OCI-LY7 (cell line): ENCODE data around the gene SYS1. TPM values are rescaled to one million over a fixed set of nuclear protein-coding genes. Genes with fewer than 3 reads are reported as not detected.

Source experiments
- BruUV-seq: library from RNA; stranded (reverse); fragments of 400-500 nt; replicated peaks from 2 replicates; lab custom pipeline; 2021; lab: Mats Ljungman, UMichigan
- CTCF ChIA-PET: fragments of 300-600 bp; sonication (Branson Sonifier 250); formaldehyde crosslinking; loops from one replicate; lab custom pipeline; 2022; ENCODE audit warnings: antibody characterized with exemption; ENCODE audit not compliant: unreplicated experiment; lab: Charles Lee
- POLR2A ChIA-PET: fragments of 300-600 bp; sonication (Branson Sonifier 250); formaldehyde crosslinking; loops from one replicate; lab custom pipeline; 2022; ENCODE audit warnings: antibody characterized with exemption; lab: Charles Lee
- DNase-seq: peaks from one replicate; pipeline ENCODE4 v3.0.0-alpha.2; 2015; ENCODE audit warnings: low spot score
- H2AFZ ChIP-seq: fragments of 200-600 bp; sonication (generic), shearing (Covaris generic); 2 replicates; pipeline ENCODE4 v1.6.1; 2014; ENCODE audit warnings: mild to moderate bottlenecking, antibody characterized with exemption, low read length, moderate library complexity
- H3K27ac ChIP-seq: fragments of 200-600 bp; sonication (generic); 2 replicates; pipeline ENCODE4 v1.5.1; 2014; ENCODE audit warnings: mixed run types, low read depth, mild to moderate bottlenecking, moderate library complexity, low read length, inconsistent platforms; ENCODE audit not compliant: poor library complexity, severe bottlenecking
- H3K36me3 ChIP-seq: fragments of 200-600 bp; sonication (generic); 2 replicates; pipeline ENCODE4 v1.6.1; 2014; ENCODE audit warnings: mild to moderate bottlenecking, antibody characterized with exemption, low read length, moderate library complexity, mixed read lengths; ENCODE audit not compliant: insufficient read depth
- H3K4me1 ChIP-seq: fragments of 200-600 bp; sonication (generic); 2 replicates; pipeline ENCODE4 v1.5.1; 2014; ENCODE audit warnings: mild to moderate bottlenecking, low read length; ENCODE audit not compliant: insufficient read depth, poor library complexity, severe bottlenecking
- H3K4me2 ChIP-seq: fragments of 200-600 bp; sonication (generic); 2 replicates; pipeline ENCODE4 v1.6.1; 2014; ENCODE audit warnings: mild to moderate bottlenecking, low read length
- H3K4me3 ChIP-seq: fragments of 200-600 bp; sonication (generic); 2 replicates; pipeline ENCODE4 v1.5.1; 2014; ENCODE audit warnings: mild to moderate bottlenecking, low read depth, low read length; ENCODE audit not compliant: poor library complexity, severe bottlenecking
- H3K79me2 ChIP-seq: fragments of 200-600 bp; sonication (generic); 2 replicates; pipeline ENCODE4 v1.6.1; 2016; ENCODE audit warnings: low read depth, mild to moderate bottlenecking, low read length, moderate library complexity, mixed read lengths; ENCODE audit not compliant: insufficient read depth
- H3K9me2 ChIP-seq: fragments of 200-600 bp; sonication (generic); 2 replicates; pipeline ENCODE4 v1.6.1; 2016; ENCODE audit warnings: mild to moderate bottlenecking, low read length, mixed read lengths; ENCODE audit not compliant: insufficient read depth
- H3K9me3 ChIP-seq: fragments of 200-600 bp; sonication (generic); 2 replicates; pipeline ENCODE4 v1.6.1; 2014; ENCODE audit warnings: mild to moderate bottlenecking, mixed run types, low read length, mixed read lengths
- H4K20me1 ChIP-seq: fragments of 200-600 bp; sonication (generic); 2 replicates; pipeline ENCODE4 v1.6.1; 2014; ENCODE audit warnings: mild to moderate bottlenecking, antibody characterized with exemption, low read length, moderate library complexity, mixed read lengths; ENCODE audit not compliant: insufficient read depth
- EZH2phosphoT487 ChIP-seq: fragments of 200-600 bp; sonication (generic); IDR thresholded peaks from 2 replicates; pipeline ENCODE4 v1.6.1; 2018; ENCODE audit warnings: low read depth, borderline replicate concordance, mild to moderate bottlenecking, mixed run types, antibody characterized with exemption, low read length, moderate library complexity, mixed read lengths
- intact Hi-C: fragments of 100-400 bp; cut with micrococcal nuclease; formaldehyde crosslinking; loops from one replicate; pipeline ENCODE4 v1.10.0; 2022; ENCODE audit not compliant: unreplicated experiment
- total RNA-seq, 2 experiments: library from RNA; depleted of rRNA in 1 of 2; stranded (reverse); fragments of >200 nt in 1 of 2; shearing (Covaris generic) in 1 of 2; gene quantifications; 2 replicates each; pipeline ENCODE4 v1.2.3, GENCODE V29; 2014 to 2022
- TF ChIP-seq, protein P1 (sequence below): fragments of 200-600 bp; sonication (generic); conservative IDR thresholded peaks from 2 replicates; pipeline ENCODE4 v1.5.1; 2014; ENCODE audit warnings: mild to moderate bottlenecking, antibody characterized with exemption, low read length, moderate library complexity, mixed read lengths

SYS1 gene
- total RNA-seq, 2 experiments from 2014 or later: 9.6 to 37.6 TPM

DNA sequence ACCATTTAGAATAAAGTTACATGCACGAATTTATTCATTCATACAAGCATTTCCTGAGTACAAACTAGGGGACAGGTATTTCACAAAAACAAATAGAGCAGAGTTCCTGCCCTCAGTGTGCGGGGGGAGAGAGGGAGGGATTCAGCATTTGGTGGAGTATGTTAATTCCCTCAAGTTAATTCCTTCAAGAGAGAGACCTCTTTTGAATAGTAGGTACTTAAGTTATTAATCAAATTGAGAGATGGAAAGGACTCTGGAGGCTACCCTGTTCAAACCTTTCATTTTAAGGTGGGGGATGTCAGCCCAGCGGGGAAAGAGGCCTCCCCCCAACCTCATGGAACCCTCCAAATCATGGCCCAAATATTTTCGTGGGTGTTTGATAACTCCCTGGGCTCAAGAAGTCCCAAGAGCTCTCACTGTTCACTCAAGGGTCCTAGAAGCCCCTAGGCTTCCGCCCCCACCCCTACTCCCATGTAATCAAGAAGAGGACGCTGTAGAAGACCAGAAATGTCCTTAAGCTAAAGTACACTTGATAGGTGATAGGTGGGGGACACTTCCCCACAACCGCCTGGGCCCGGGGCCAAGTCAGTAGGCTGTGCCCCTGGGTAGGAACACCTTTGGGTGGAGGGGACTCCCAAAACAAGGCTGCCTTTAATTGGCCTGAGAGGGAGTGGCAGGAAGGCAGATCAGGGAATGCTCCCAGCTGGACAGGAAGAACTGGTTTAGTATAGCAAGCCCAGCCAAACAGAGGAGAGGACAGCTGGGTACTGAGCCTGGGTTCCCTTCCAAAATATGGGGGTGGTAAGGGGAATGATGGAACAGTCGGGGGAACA is 17.6 kb upstream of the SYS1 start:
- no peak for DNase-seq
- no peaks in the 10 kb centered on the region for H3K9me2 ChIP-seq
- no peak overlapping the region for H2AFZ ChIP-seq
- ChIA-PET CTCF (interaction anchor here (0.6 to 1.1 kb wide), 2 partner anchors 17 to 887 kb away, joined by 3 to 4 read pairs; no protein-coding TSS in a partner anchor), POLR2A (no interaction called here)
- H3K9me3 ChIP-seq: no peaks in the 10 kb centered on the region
- intact Hi-C loops: no loop called here
- H3K79me2 ChIP-seq: no peaks in the 10 kb centered on the region
- no peaks in the 10 kb centered on the region for H3K36me3 ChIP-seq
- no peak overlapping the region for H3K27ac ChIP-seq
- H4K20me1 ChIP-seq: no peaks in the 10 kb centered on the region
- TF ChIP-seq, protein P1, sequence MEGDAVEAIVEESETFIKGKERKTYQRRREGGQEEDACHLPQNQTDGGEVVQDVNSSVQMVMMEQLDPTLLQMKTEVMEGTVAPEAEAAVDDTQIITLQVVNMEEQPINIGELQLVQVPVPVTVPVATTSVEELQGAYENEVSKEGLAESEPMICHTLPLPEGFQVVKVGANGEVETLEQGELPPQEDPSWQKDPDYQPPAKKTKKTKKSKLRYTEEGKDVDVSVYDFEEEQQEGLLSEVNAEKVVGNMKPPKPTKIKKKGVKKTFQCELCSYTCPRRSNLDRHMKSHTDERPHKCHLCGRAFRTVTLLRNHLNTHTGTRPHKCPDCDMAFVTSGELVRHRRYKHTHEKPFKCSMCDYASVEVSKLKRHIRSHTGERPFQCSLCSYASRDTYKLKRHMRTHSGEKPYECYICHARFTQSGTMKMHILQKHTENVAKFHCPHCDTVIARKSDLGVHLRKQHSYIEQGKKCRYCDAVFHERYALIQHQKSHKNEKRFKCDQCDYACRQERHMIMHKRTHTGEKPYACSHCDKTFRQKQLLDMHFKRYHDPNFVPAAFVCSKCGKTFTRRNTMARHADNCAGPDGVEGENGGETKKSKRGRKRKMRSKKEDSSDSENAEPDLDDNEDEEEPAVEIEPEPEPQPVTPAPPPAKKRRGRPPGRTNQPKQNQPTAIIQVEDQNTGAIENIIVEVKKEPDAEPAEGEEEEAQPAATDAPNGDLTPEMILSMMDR: no peak
- no peak for TF ChIP-seq EZH2phosphoT487
- no peak overlapping the region for H3K4me2 ChIP-seq
- no TSS peak for BruUV-seq
- no peak overlapping the region for H3K4me3 ChIP-seq
- peaks cover 24% of the 10 kb centered on the region for H3K4me1 ChIP-seq

DNA sequence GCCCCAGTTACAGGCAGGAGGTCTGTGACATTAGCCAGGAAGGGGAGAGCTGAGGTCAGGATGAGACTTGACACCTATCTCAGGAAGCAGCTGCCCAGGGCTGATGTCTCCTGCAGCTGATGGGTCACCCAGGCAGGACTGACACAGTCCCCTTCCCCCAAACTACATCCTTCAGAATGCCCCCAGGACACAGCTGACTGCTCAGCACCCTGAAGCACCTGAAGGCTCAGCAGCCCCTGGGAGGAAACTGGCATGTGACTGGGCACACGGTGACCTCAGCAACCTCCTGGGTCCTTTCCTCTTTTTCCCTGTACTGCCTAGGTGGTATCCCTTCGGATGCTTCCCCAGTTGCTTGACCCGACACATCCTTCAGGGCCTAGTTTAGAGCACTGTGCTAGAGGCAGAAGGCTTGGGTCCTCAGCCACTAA is 16.7 kb upstream of the SYS1 start:
- no peaks in the 10 kb centered on the region for H3K36me3 ChIP-seq
- TF ChIP-seq EZH2phosphoT487: no peak
- TF ChIP-seq, protein P1: no peak
- no peak overlapping the region for H3K4me3 ChIP-seq
- H3K9me3 ChIP-seq: no peaks in the 10 kb centered on the region
- no peaks in the 10 kb centered on the region for H3K9me2 ChIP-seq
- no peak overlapping the region for H2AFZ ChIP-seq
- H3K27ac ChIP-seq: no peak overlapping the region
- no TSS peak for BruUV-seq
- no peak overlapping the region for H3K4me2 ChIP-seq
- H3K4me1 ChIP-seq: peaks cover 15% of the 10 kb centered on the region
- POLR2A ChIA-PET: no interaction called here
- CTCF ChIA-PET: interaction anchor here (1.1 kb wide), 1 partner anchor 16 kb away, joined by 3 read pairs; no protein-coding TSS in a partner anchor
- no peaks in the 10 kb centered on the region for H4K20me1 ChIP-seq
- H3K79me2 ChIP-seq: no peaks in the 10 kb centered on the region
- no peak for DNase-seq
- intact Hi-C loops: no loop called here

DNA sequence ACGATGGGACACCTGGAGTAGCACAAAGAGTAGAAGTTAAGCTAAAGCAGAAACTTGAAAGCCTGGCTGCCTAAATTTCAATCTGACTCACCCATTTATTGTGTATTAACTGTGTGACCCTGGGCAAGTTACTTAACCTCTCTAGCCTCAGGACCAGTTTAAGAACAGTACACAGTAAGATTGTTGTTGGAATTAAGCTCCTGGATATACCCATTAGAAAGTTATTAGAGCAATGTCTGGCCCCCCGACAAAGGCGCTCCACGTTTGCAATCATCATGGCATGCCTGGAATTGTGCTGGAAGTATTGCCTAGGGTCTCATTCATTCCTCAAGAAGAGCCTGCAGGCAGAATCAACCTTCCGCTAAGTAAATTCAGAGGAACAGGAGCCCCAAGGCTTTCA is 16.1 kb upstream of the SYS1 start:
- intact Hi-C loops: no loop called here

More for the DNA sequence above, 16.1 kb upstream of the SYS1 start:
- ChIA-PET POLR2A (no interaction called here), CTCF (interaction anchor here (1.1 kb wide), 1 partner anchor 16 kb away, joined by 3 read pairs; no protein-coding TSS in a partner anchor)
- no peak for DNase-seq
- Histone ChIP-seq H3K27ac (no peak overlapping the region), H3K4me1 (peaks cover 11% of the 10 kb centered on the region), H3K9me2 (no peaks in the 10 kb centered on the region), H3K4me2 (no peak overlapping the region), H4K20me1 (no peaks in the 10 kb centered on the region), H3K9me3 (no peaks in the 10 kb centered on the region), H3K79me2 (no peaks in the 10 kb centered on the region), H3K4me3 (no peak overlapping the region), H3K36me3 (no peaks in the 10 kb centered on the region), H2AFZ (no peak overlapping the region)
- TF ChIP-seq EZH2phosphoT487: no peak
- TF ChIP-seq, protein P1: no peak
- no TSS peak for BruUV-seq
